IPS-15b (cell line): ENCODE results near the gene TTC34.

Experiments used
- H3K27me3 ChIP-seq: one replicate; pipeline ENCODE4 v1.6.1; 2013; ENCODE audit warnings: low read length; ENCODE audit not compliant: control insufficient read depth, insufficient read depth
- H3K36me3 ChIP-seq: one replicate; pipeline ENCODE4 v1.6.1; 2013; ENCODE audit warnings: low read length; ENCODE audit not compliant: control insufficient read depth, insufficient read depth
- H3K4me1 ChIP-seq: one replicate; pipeline ENCODE4 v1.6.1; 2013; ENCODE audit warnings: mild to moderate bottlenecking, low read length; ENCODE audit not compliant: control insufficient read depth, insufficient read depth
- H3K4me3 ChIP-seq: one replicate; pipeline ENCODE4 v1.5.1; 2013; ENCODE audit warnings: low read depth, low read length
- H3K9ac ChIP-seq: one replicate; pipeline ENCODE4 v1.6.1; 2013; ENCODE audit warnings: low read depth, mild to moderate bottlenecking, low read length
- H3K9me3 ChIP-seq: one replicate; pipeline ENCODE4 v1.6.1; 2013; ENCODE audit warnings: mild to moderate bottlenecking, low read length; ENCODE audit not compliant: control insufficient read depth, insufficient read depth

Gene TTC34

GRCh38 chr1:2835650-2836159 lies 34.2 kb upstream of the TTC34 start:
- no peaks in the 10 kb centered on the region for H3K4me1 ChIP-seq
- no peak overlapping the region for H3K9ac ChIP-seq
- H3K4me3 ChIP-seq = no peak overlapping the region
- H3K27me3 ChIP-seq = no peaks in the 10 kb centered on the region
- H3K9me3 ChIP-seq = peaks cover 2% of the 10 kb centered on the region
- H3K36me3 ChIP-seq = no peaks in the 10 kb centered on the region

DNA sequence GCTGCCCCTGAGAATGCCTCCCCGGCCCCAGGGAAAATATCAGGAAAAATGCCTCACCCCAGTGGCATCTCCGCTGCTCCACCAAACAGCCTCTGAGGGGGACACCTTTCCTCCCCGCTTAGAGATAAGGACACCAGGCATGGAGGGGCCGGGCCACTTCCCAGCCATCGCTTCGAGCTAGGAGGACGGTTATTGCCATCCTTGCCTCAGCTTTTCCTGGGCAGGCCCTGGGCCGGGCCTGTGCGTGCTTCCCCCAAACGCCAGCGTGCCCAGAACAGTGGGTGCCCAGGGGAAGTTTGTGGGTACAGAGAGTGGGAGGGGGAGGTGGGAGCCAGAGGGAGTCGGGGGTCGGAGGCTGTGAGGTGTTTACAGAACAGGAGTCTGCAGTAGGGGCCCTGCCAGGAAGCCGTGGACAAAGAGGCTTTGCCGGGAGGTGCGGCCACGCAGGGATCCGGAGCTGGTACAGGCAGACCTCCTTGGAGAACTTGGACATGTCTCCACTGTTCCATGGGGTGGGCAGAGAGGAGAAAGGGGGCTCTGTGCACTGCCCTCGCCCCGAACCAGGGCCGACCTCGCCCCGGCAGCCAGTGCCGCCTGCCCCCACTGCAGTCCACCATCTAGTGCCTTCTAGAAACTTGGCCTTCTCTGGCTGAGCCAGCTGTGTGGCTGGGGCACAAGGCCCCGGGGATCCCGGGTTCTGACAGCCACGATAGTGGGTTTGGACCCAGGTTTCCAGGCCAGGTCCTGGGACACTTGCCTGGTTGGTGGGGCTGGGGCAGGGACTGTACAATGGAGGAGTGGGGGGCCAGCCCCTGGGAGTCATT lies 33.5 kb upstream of the TTC34 start:
- no peak overlapping the region for H3K9ac ChIP-seq
- H3K4me1 ChIP-seq = no peaks in the 10 kb centered on the region
- H3K27me3 ChIP-seq = no peaks in the 10 kb centered on the region
- H3K36me3 ChIP-seq = no peaks in the 10 kb centered on the region
- H3K9me3 ChIP-seq = peaks cover 6% of the 10 kb centered on the region
- no peak overlapping the region for H3K4me3 ChIP-seq

DNA sequence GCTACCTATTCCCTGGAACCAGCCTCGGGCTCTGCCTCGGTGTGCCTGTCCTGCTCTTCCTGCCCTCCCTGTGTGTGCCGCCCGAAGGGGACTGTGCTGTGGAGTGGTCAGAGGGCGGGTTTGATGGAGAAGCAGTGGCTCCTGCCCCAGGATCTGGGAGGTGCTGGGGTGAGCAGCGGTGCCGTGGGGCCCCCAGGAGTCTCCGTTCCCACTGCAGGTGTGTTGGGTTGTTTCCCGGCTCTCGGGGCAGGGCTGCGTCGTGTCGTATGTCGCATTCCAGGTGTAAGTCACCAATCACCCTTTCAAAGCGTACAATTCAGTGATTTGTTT lies 32.6 kb upstream of the TTC34 start:
- H3K4me1 ChIP-seq = no peaks in the 10 kb centered on the region
- peaks cover 6% of the 10 kb centered on the region for H3K9me3 ChIP-seq
- H3K9ac ChIP-seq = no peak overlapping the region
- no peak overlapping the region for H3K4me3 ChIP-seq
- H3K27me3 ChIP-seq = no peaks in the 10 kb centered on the region
- H3K36me3 ChIP-seq = no peaks in the 10 kb centered on the region

DNA sequence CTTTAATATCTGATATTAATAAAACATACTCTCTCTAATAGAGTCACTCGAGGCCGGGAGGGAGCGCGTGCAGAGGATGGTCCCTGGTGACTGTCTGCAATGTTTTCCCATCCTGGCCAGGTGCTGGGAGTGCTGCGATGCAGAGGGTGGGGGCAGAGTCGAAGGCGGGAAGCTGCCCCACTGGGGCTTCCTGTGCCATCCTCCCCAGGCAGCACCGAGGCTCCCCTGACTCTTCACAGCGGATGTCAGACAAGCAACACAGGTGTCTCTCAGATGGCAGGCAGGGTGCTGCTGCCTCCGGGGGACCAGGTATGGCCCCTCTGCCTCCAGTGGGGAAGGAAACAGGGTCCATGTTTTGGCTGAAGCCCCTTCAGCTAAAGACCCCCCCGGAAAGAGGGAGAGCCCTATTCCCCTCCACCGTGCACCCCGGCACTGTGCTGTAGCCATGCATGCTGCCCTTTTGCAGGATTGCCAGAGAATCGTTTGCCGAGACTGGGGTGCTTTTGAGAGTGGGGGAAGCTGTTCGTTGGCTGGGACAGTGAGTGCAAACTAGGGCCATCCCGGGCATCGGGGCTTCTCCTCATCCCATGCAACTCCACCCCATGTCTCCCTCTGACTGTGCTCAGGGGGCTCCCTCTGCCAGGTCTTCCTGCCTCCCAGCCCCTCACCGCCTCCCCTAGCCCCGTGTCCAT lies 32.1 kb upstream of the TTC34 start:
- no peak overlapping the region for H3K4me3 ChIP-seq
- no peak overlapping the region for H3K9ac ChIP-seq
- no peaks in the 10 kb centered on the region for H3K36me3 ChIP-seq
- H3K9me3 ChIP-seq = peaks cover 9% of the 10 kb centered on the region
- H3K27me3 ChIP-seq = no peaks in the 10 kb centered on the region
- no peaks in the 10 kb centered on the region for H3K4me1 ChIP-seq

DNA sequence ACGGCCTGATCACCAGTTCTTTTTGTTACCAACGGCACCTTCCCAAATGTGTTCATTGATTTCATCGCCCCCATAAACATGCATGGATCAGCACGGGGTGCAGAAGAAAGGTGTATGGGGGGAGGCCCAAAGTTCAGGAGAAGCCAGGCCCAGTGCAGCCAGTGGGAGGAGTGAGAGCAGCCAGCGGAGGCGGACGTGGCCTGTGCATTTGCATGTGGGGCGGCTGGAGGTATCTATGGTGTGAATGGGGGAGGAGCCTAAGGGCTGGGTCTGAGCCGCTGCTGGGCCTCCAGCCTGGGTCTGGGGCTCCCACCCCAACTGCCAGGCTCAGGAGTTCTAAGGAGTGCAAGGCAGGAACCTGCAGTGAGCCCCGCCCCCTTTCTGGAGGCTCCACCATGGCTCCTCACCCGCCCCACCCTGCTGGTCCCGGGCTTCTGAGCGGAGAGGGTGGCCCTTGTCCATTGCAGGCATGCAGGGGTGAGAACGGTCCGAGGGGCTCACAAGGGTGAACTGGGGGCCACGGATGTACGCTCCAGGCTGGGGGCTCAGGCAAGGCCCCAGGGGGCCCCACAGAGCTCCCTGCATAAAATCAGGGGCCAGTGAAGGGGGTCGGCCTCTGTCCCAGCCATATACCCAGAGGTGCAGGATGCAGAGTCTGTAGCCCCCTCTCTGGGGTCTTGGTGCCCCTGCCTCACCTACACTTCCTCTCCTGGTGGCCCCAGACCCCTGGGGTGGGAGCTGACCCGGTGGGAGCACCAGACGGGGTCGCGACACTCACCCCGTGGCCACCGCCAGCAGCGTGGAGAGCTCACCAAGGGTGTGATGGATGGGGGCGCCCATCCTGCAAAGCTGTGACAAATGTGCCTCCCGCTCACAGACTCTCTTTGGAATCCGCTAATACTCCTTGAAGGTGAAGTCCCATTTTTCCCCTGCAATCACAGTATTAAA lies 31.3 kb upstream of the TTC34 start:
- Histone ChIP-seq H3K27me3 (no peaks in the 10 kb centered on the region), H3K9me3 (peaks cover 14% of the 10 kb centered on the region), H3K4me1 (no peaks in the 10 kb centered on the region), H3K4me3 (no peak overlapping the region), H3K36me3 (no peaks in the 10 kb centered on the region), H3K9ac (no peak overlapping the region)

DNA sequence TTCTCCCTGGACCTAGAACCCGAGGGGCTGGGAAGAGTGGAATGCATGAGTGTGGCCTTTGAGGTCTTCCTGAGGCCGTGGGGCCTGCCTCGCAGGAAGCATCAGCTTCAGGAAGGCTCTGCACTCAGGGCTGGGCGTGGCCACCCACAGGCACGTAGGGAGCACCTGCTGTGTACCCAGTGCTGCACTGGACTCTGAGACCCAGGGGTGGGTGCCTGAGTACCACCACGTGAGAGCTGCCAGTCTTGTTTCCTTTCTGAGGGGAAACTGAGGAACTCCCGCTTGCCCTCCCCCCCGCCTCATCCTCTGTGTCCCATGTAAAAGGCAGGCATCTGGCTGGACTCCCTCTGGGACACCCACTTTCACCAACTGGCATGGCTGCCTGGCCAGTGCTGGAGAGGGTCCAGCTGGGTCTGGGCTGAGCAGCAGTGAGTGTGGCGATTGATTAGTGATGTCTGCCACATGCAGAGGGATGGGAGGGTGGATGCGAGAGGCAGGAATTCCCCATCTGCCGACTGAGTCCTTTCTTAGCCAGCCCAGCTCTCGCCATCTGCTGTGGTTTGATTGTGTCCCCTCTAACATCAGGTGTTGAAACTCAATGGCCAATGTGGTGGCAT lies 30.2 kb upstream of the TTC34 start:
- H3K9me3 ChIP-seq = peaks cover 21% of the 10 kb centered on the region
- no peak overlapping the region for H3K4me3 ChIP-seq
- H3K9ac ChIP-seq = no peak overlapping the region
- H3K36me3 ChIP-seq = no peaks in the 10 kb centered on the region
- no peaks in the 10 kb centered on the region for H3K4me1 ChIP-seq
- H3K27me3 ChIP-seq = no peaks in the 10 kb centered on the region

- Histone ChIP-seq H3K4me3 (no peak overlapping the region), H3K9me3 (peaks cover 21% of the 10 kb centered on the region)
Observed at GRCh38 chr1:2830761-2831425, 29.4 kb upstream of the TTC34 start.

GRCh38 chr1:2829846-2830615 lies 28.5 kb upstream of the TTC34 start:
- Histone ChIP-seq H3K4me3 (no peak overlapping the region), H3K9ac (no peak overlapping the region), H3K36me3 (no peaks in the 10 kb centered on the region), H3K4me1 (no peaks in the 10 kb centered on the region), H3K9me3 (peaks cover 21% of the 10 kb centered on the region), H3K27me3 (no peaks in the 10 kb centered on the region)

More at GRCh38 chr1:2830761-2831425, 29.4 kb upstream of the TTC34 start:
- Histone ChIP-seq H3K36me3 (no peaks in the 10 kb centered on the region), H3K4me1 (no peaks in the 10 kb centered on the region), H3K27me3 (no peaks in the 10 kb centered on the region), H3K9ac (no peak overlapping the region)

DNA sequence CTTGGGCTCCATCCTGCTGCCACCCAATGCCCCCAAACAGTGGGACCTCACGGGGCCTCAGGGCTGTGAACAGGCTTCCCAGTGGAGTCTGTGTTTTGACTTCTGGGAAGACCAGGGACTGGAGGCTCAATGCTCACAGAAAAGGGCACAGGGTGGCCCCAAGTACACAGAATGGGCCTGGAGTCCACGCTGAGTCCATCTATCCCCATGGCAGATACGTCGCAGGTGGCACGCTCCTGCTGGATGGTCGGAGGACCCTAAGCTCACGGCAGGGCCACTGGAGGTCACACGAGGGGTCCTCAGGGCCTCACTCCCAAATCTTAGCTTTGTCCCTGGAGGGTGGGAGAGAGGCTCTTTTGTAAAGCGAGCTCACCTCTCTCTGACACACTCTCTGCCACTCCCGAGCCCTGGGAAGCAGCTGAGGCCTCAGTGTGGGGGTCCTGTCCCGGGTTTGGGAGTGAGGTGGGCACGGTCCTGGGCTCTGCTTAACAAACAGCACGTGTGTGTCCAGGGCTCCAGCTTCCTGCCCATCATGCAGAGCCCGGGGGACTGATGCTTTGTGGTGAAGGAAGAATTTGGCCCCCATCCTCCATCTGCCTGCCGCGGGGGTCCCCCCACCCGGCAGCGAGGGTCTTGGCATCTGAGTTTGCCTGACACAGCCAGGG lies 27.2 kb upstream of the TTC34 start:
- peaks cover 21% of the 10 kb centered on the region for H3K9me3 ChIP-seq
- H3K4me1 ChIP-seq = no peaks in the 10 kb centered on the region
- no peaks in the 10 kb centered on the region for H3K27me3 ChIP-seq
- no peak overlapping the region for H3K9ac ChIP-seq
- no peaks in the 10 kb centered on the region for H3K36me3 ChIP-seq
- H3K4me3 ChIP-seq = no peak overlapping the region

GRCh38 chr1:2826736-2827292 lies 25.3 kb upstream of the TTC34 start:
- Histone ChIP-seq H3K4me1 (no peaks in the 10 kb centered on the region), H3K9me3 (peaks cover 18% of the 10 kb centered on the region), H3K9ac (no peak overlapping the region), H3K4me3 (no peak overlapping the region), H3K36me3 (no peaks in the 10 kb centered on the region), H3K27me3 (no peaks in the 10 kb centered on the region)
